ENCODE results near the gene OR1A2.

DNA sequence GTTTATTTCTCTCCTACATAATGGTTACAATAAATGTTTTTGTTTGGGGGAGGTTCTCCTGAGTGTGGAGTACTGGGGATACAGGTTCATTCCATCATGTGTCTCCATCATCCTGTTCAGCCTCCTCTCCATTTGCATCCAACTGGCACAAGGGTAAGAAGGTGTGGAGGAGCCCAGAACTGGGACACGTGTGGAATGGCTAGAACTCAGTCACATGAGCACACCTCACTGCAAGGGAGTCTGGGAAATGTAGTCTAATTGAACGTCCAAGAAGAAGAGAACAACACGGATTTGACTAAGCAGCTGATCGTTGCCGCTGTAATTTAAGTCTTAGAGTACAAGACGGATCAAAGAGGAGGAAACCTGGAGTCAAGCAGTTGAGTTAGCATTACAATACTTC lies 16.3 kb downstream of the OR1A2 start:
- no peak for TF ChIP-seq PATZ1 (CRISPR knock-in tag; IDR thresholded peaks at IDR 0.05; ENCODE audit: borderline replicate concordance)
- TF ChIP-seq CSDC2 (CRISPR knock-in tag; IDR thresholded peaks at IDR 0.05), result no peak
- TF ChIP-seq ZNF70 (CRISPR knock-in tag; IDR thresholded peaks at IDR 0.05), result no peak
- TF ChIP-seq TOX (CRISPR knock-in tag; IDR thresholded peaks at IDR 0.05; ENCODE audit: borderline replicate concordance), result no peak
- no peak for TF ChIP-seq ZNF8 (CRISPR knock-in tag; IDR thresholded peaks at IDR 0.05)
- TF ChIP-seq, protein P1, sequence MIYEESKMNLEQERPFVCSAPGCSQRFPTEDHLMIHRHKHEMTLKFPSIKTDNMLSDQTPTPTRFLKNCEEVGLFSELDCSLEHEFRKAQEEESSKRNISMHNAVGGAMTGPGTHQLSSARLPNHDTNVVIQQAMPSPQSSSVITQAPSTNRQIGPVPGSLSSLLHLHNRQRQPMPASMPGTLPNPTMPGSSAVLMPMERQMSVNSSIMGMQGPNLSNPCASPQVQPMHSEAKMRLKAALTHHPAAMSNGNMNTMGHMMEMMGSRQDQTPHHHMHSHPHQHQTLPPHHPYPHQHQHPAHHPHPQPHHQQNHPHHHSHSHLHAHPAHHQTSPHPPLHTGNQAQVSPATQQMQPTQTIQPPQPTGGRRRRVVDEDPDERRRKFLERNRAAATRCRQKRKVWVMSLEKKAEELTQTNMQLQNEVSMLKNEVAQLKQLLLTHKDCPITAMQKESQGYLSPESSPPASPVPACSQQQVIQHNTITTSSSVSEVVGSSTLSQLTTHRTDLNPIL (CRISPR knock-in tag; IDR thresholded peaks at IDR 0.05; ENCODE audit: low read depth), result no peak
